Small intestine (tissue), 7 donors: Measurements from ENCODE around the gene OPCML. TPM values are rescaled to one million over a fixed set of nuclear protein-coding genes. Genes with fewer than 3 reads are reported as not detected.

ENCODE experiments used
- DNase-seq, 2 donors: peaks; one replicate each; pipeline versions ENCODE4 v3.0.0 to v3.0.0-alpha.2; 2013
- FAIRE-seq: peaks from 2 replicates; lab custom pipeline; 2012; peaks lifted over from hg19 to GRCh38; lab: Jason Lieb, UNC
- H3K27ac ChIP-seq, 3 donors: one replicate each; pipeline ENCODE4 v1.5.1; 2013; ENCODE audit warnings: low read length in 2 of 3, mild to moderate bottlenecking in 2 of 3, control low read depth in 1 of 3, inconsistent platforms in 1 of 3, low read depth in 1 of 3, moderate library complexity in 1 of 3
- H3K27me3 ChIP-seq, 3 donors: one replicate each; pipeline ENCODE4 v1.6.1; 2013; ENCODE audit warnings: low read length in 3 of 3, inconsistent platforms in 1 of 3; ENCODE audit not compliant: control insufficient read depth in 3 of 3, insufficient read depth in 3 of 3
- H3K36me3 ChIP-seq, 3 donors: one replicate each; pipeline ENCODE4 v1.6.1; 2013; ENCODE audit warnings: low read length in 3 of 3, inconsistent platforms in 1 of 3, low read depth in 1 of 3, mild to moderate bottlenecking in 1 of 3, moderate library complexity in 1 of 3; ENCODE audit not compliant: control insufficient read depth in 3 of 3, insufficient read depth in 2 of 3
- H3K4me1 ChIP-seq, 3 donors: one replicate each; pipeline ENCODE4 v1.6.1; 2013; ENCODE audit warnings: low read length in 2 of 3, inconsistent platforms in 1 of 3, low read depth in 1 of 3, mild to moderate bottlenecking in 1 of 3, moderate library complexity in 1 of 3; ENCODE audit not compliant: control insufficient read depth in 3 of 3, insufficient read depth in 2 of 3
- H3K4me3 ChIP-seq, 3 donors: one replicate each; pipeline ENCODE4 v1.5.1; 2013; ENCODE audit warnings: low read length in 3 of 3, control low read depth in 1 of 3, inconsistent platforms in 1 of 3, low read depth in 1 of 3, mild to moderate bottlenecking in 1 of 3, moderate library complexity in 1 of 3
- H3K9me3 ChIP-seq, 2 donors: one replicate each; pipeline ENCODE4 v1.6.1; 2013; ENCODE audit warnings: low read depth in 1 of 2, low read length in 1 of 2; ENCODE audit not compliant: control insufficient read depth in 2 of 2, insufficient read depth in 1 of 2
- WGBS, 3 donors: extraction: QIAGEN DNeasy Blood & Tissue Kit; methylation state at CpG; one replicate each; pipeline ENCODE4 v1.1.7; 2013; 5-methylcytosine and 5-hydroxymethylcytosine counted together
- polyA plus RNA-seq, 4 donors: library from polyadenylated mRNA; stranded (reverse) in 3 of 4; unstranded in 1 of 4; fragments of 200-250 nt in 3 of 4; fragments of 120-200 nt in 1 of 4; gene quantifications; one replicate each; pipeline versions ENCODE4 v1.2.1 to v1.2.3, GENCODE V29; 2013
- donor health status: healthy with polysubstance abuse.
- donor health status: control.
- donor health status: control.
- donor health status: Bipolar disorder and iron deficiency.
- donor health status: healthy.

OPCML gene
- polyA plus RNA-seq, 4 donors = 0.16 to 2.0 TPM; not detected in 2

DNA sequence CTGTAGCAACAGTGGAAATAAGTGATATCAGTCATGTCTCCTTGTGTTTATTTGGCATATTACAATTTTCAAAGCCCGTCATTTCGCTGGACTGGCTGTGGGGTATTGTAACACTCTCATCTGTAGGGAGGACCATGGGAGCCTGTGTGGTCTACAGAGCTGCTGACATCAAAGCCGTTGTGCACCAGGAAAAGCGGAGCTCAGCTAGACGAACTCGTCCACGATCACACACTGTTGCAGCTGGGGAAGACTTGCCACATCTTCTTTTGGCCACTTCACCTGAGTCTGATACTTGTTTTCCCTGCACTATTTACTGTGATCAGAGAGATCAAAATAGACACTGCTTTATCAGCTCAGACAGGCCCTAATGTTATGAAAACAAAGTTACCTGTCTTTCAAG, 741.3 kb downstream of the OPCML start:
- DNase-seq (no peak), FAIRE-seq (no peak)
- H3K27me3 ChIP-seq = no peaks in the 10 kb centered on the region
- no peaks in the 10 kb centered on the region for H3K4me1 ChIP-seq
- 82 to 88% (median 87%) methylated on average over 7 of the region's 7 CpGs for WGBS, 3 donors
- H3K4me3 ChIP-seq = no peak overlapping the region
- H3K9me3 ChIP-seq = no peaks in the 10 kb centered on the region
- H3K36me3 ChIP-seq = no peaks in the 10 kb centered on the region
- no peak overlapping the region for H3K27ac ChIP-seq

DNA sequence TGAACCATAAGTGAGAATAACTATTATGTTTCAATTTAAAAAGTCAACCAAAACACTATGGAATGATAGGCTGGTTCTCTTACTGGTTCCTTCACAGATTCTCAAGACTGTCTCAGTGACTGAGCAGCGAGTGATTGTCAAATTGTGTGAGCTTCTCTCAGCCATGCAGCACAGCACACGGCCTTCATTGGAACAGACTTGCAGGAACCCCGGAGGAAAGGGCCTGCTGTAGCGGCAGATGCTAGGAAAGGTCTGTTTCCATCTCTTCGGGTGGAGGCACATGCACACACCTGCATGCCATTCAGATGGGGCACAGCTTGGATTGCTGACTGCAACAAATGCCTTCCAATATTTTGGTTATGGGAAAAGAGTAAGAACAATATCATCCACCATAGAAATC, 741.8 kb downstream of the OPCML start:
- Histone ChIP-seq H3K27ac (no peak overlapping the region), H3K4me3 (no peak overlapping the region), H3K36me3 (no peaks in the 10 kb centered on the region), H3K9me3 (no peaks in the 10 kb centered on the region), H3K27me3 (no peaks in the 10 kb centered on the region), H3K4me1 (no peaks in the 10 kb centered on the region)
- FAIRE-seq = no peak
- 84 to 88% (median 87%) methylated on average over 5 of the region's 5 CpGs for WGBS, 3 donors
- DNase-seq = no peak

DNA sequence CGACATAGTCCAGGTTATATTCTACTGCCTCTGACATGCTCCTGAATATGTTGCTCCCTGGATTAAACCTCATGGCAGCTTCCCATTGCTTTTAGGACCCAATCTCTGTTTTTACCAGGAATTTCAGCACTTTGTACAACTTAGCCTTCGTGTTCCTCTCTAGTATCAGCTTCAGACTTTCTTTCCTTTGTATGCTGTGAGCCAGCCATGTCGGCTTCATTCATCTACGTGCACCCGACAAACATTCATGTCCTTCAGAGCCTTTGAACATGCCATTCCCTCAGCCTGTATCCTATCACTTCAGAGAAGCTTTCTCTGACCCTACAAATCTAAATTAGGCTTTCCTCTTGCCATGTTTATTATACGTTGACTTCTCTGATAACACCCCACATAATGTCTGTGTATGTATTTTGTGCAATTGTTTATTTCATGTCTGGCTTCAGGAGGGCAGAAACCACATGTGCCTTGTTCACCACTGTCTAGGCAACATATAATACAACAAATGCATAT, 743.4 kb downstream of the OPCML start:
- no peak overlapping the region for H3K27ac ChIP-seq
- no peak overlapping the region for H3K4me3 ChIP-seq
- H3K36me3 ChIP-seq = no peaks in the 10 kb centered on the region
- no peaks in the 10 kb centered on the region for H3K9me3 ChIP-seq
- WGBS, 3 donors = 63 to 69% (median 66%) methylated on average over 6 of the region's 6 CpGs
- no peaks in the 10 kb centered on the region for H3K27me3 ChIP-seq
- DNase-seq (no peak), FAIRE-seq (no peak)
- no peaks in the 10 kb centered on the region for H3K4me1 ChIP-seq

DNA sequence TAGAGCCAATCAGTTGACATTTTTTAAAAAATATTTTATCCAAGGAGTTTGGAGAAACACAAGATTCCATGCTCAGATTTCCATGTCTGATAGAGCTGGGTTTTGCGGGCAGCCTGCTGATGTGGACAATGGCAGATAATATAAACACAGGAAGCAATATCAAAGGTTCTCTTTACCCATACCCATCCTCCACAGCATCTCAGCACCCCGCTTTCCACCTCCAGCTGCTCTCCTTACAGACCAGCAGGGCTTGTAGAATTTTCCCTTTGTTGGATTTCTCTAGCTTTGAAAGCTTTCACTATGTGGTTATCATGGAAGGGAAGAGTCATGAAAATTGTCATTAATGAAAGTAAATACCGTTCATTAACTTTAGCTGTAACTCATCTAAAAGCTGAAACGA, 746.4 kb downstream of the OPCML start:
- Histone ChIP-seq H3K27me3 (no peaks in the 10 kb centered on the region), H3K4me3 (no peak overlapping the region), H3K36me3 (no peaks in the 10 kb centered on the region), H3K4me1 (no peaks in the 10 kb centered on the region), H3K27ac (no peak overlapping the region), H3K9me3 (no peaks in the 10 kb centered on the region)
- 41 to 53% (median 49%) methylated on average over 4 of the region's 4 CpGs for WGBS, 3 donors
- FAIRE-seq (no peak), DNase-seq (no peak)

DNA sequence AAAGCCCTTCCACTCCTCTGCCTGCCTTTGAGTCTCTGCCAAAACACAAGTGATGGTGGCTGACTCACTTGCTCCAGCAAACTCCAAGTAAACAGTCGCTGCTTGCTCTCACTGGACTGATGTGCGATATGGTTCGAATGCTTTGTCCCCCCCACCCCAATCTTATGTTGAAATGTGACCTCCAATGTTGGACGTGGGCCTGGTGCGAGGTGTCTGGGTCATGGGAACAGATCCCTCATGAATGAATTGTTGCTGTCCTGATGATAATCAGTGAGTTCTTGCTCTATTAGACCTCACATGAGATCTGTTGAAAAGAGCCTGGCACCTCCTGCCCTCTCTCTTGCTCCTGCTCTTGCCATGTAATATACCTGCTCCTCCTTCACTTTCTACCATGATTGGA, 747.9 kb downstream of the OPCML start:
- Histone ChIP-seq H3K9me3 (no peaks in the 10 kb centered on the region), H3K4me1 (no peaks in the 10 kb centered on the region), H3K27ac (no peak overlapping the region), H3K27me3 (no peaks in the 10 kb centered on the region), H3K4me3 (no peak overlapping the region), H3K36me3 (no peaks in the 10 kb centered on the region)
- DNase-seq (no peak), FAIRE-seq (no peak)
- WGBS, 3 donors = 72 to 81% (median 79%) methylated on average over 5 of the region's 5 CpGs

DNA sequence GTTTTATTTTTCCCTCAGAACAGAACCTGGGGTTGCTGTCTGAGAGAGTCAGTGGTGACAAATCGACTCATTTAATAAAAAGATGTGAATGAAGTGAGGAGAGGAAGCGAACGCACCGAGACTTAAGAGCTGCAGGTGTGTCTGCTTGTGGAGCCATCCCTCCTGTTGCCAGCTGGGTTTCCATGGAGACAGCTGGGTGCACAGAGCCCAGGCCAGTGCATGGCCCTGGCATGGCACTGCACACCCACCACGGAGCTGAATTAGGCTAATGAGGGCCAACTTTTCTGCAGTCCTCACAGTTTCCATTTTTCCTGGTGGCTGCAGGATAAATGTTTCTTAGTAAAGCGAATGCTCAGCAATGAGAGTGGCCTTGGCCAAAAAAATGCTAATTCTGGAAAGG, 750.2 kb downstream of the OPCML start:
- H3K4me1 ChIP-seq = no peaks in the 10 kb centered on the region
- no peaks in the 10 kb centered on the region for H3K9me3 ChIP-seq
- WGBS, 3 donors = 72 to 82% (median 74%) methylated on average over 6 of the region's 6 CpGs
- H3K27ac ChIP-seq = no peak overlapping the region
- H3K27me3 ChIP-seq = no peaks in the 10 kb centered on the region
- no peaks in the 10 kb centered on the region for H3K36me3 ChIP-seq
- DNase-seq (no peak), FAIRE-seq (no peak)
- H3K4me3 ChIP-seq = no peak overlapping the region

DNA sequence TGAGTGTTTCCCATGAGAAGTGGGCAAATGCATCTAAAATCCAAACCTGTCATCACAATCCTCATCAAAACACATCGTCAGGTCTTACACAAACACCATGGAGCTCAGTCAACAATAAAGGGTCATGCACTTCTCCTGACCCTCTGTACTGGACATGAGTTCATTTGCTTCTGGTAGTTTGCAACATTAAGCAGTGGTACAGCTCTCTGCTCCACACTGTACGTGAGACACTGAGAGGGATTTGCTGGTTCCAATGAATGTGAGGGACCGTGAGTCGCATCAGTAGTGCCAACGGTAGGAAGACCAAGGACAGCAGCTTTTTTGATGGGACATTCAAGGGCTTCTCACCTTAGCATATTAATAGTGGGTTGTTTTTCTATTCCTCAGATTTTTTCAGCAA, 752.3 kb downstream of the OPCML start:
- WGBS, 3 donors = 68 to 76% (median 71%) methylated on average over 5 of the region's 5 CpGs
- Histone ChIP-seq H3K4me3 (no peak overlapping the region), H3K9me3 (no peaks in the 10 kb centered on the region), H3K4me1 (no peaks in the 10 kb centered on the region), H3K27ac (no peak overlapping the region), H3K27me3 (no peaks in the 10 kb centered on the region), H3K36me3 (no peaks in the 10 kb centered on the region)
- DNase-seq (no peak), FAIRE-seq (no peak)

DNA sequence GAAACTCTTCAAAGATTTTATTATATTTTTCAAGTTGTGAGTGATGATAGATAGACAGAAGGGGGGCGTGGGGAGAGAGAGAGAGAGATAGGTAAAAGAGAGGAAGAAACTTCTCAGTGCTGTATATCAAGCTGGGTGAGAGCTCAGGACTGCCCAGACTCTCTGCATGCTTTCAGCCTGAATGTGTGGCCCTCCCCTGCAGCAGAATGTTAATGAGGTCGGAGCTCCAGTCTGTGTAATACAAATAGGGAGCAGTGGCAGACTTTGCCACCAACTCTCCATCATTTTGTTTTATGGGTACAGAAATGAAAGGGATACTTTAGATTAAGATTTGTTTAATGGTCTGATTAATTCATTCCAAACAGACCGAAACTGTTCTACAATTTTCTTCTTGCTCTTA, 752.8 kb downstream of the OPCML start:
- FAIRE-seq (no peak), DNase-seq (no peak)

More for the DNA sequence above, 752.8 kb downstream of the OPCML start:
- Histone ChIP-seq H3K36me3 (no peaks in the 10 kb centered on the region), H3K4me1 (no peaks in the 10 kb centered on the region), H3K9me3 (no peaks in the 10 kb centered on the region), H3K27ac (no peak overlapping the region), H3K4me3 (no peak overlapping the region), H3K27me3 (no peaks in the 10 kb centered on the region)
- 53 to 60% (median 56%) methylated on average over 2 of the region's 3 CpGs for WGBS, 3 donors
